ENCODE measurements around the gene XYLT1.

XYLT1 gene

DNA sequence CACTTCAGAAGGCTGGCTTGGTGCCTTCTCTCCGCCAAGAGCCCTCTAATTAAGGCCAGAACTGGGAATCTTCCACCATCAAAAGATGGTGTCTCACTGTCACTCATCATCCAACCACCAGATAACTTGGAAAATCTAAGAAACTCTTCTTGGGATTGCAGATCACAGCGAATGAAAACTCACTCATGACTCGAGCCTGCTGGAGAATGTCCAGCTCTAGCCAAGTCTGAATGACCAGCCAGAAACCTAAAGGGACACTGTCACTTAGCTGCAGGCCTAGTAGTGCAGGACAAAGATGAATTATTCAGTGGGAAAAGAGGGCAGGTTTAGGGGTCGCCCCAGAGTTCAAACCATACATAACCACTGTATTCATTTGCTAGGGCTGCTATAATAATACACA, 107.8 kb downstream of the XYLT1 start:
- Mint-ChIP-seq H3K27ac (peak overlapping the region; percentile 81), H3K4me1 (peaks cover 81% of the 10 kb centered on the region), H3K4me3 (no peak overlapping the region), H3K9me3 (peaks cover 2% of the 10 kb centered on the region), H3K36me3 (peaks cover 12% of the 10 kb centered on the region), H3K27me3 (no peaks in the 10 kb centered on the region)
- no peak for ATAC-seq

- H3K36me3 Mint-ChIP-seq: peaks cover 15% of the 10 kb centered on the region
- peaks cover under 1% of the 10 kb centered on the region for H3K9me3 Mint-ChIP-seq
- H3K4me3 Mint-ChIP-seq: no peak overlapping the region
- H3K4me1 Mint-ChIP-seq: peaks cover 79% of the 10 kb centered on the region
- H3K27me3 Mint-ChIP-seq: no peaks in the 10 kb centered on the region
- peak; percentile 56 for ATAC-seq
- H3K27ac Mint-ChIP-seq: peak overlapping the region; percentile 81
Observed at GRCh38 chr16:17362183-17362582, 108.6 kb downstream of the XYLT1 start.

DNA sequence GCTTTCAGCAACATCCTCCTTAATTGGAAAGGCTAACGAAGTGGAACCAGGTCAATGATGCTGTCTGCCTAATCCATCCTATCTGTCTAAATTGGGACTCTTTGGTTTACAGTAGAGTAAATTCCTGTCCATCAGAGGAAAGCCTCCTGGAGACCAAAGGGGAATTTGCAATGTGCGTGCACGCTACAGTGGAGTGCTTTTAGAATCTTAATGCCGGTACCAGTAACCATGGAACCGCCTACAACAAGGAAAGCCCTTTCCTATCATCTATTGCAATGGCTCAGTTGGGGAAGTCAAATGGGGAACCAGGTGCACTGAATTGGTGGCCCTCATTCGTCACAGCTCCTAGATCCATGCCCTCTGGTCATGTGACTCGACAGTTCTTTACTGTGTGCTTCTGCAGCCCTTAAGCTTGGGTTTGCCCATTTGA, 110.1 kb downstream of the XYLT1 start:
- peaks cover 17% of the 10 kb centered on the region for H3K36me3 Mint-ChIP-seq
- no peaks in the 10 kb centered on the region for H3K27me3 Mint-ChIP-seq
- peak overlapping the region; percentile 88 for H3K27ac Mint-ChIP-seq
- peaks cover 65% of the 10 kb centered on the region for H3K4me1 Mint-ChIP-seq
- ATAC-seq: peak; percentile 87
- H3K4me3 Mint-ChIP-seq: peak overlapping the region; percentile 26
- H3K9me3 Mint-ChIP-seq: no peaks in the 10 kb centered on the region

DNA sequence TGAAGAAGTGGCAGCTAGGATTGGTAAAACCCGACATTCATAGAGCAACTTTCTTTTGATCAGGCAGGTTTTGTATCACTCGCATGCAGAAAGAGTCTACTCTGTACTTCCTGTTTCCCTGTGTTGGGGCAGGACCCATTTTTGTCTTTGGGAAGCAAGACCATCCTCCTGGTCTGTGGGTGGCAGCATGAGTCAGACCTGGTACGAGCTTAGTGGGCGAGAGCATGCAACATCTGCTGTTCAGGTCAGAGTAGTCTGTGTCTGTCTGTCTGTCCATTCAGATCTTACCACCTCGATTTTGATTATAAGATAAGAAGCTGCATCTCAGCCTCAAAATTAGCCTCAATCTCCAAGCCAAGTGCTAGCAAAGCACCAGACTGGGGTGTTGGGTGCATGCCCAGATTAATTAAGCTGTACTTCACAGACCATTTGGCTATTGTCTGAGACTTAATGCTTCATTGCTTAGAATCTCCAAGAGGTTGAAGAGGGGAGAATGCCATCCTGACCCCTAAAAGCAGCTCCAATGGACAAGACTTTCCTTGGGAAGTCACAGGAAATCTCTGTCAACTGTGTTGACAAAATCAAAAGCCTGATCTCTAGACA, 110.9 kb downstream of the XYLT1 start:
- Mint-ChIP-seq H3K4me3 (no peak overlapping the region), H3K27me3 (no peaks in the 10 kb centered on the region), H3K4me1 (peaks cover 56% of the 10 kb centered on the region), H3K9me3 (no peaks in the 10 kb centered on the region), H3K27ac (peak overlapping the region; percentile 88), H3K36me3 (peaks cover 16% of the 10 kb centered on the region)
- peak; percentile 89 for ATAC-seq

DNA sequence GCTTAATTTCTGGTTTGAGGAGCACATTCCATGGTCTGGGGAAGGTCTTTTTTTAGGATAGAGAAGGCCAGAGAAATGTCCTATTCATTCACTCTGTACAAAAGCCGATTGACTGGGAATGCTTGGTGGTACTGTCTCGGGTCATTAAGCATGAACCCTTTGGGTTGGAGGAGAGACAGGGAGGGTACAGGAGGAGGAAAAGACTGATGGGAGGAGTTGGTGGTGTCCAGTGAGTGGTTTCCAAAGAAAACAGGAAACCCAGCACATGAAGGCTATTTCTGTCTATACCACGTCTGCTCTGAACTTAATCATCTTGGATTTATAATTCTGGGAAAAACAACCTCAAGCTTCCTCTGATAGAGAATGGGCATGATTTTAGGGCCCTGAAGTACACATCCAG, 111.9 kb downstream of the XYLT1 start:
- no peak for ATAC-seq
- H3K27me3 Mint-ChIP-seq: no peaks in the 10 kb centered on the region
- no peaks in the 10 kb centered on the region for H3K9me3 Mint-ChIP-seq
- peaks cover 55% of the 10 kb centered on the region for H3K4me1 Mint-ChIP-seq
- no peak overlapping the region for H3K4me3 Mint-ChIP-seq
- peak overlapping the region; percentile 88 for H3K27ac Mint-ChIP-seq
- H3K36me3 Mint-ChIP-seq: peaks cover 25% of the 10 kb centered on the region

GRCh38 chr16:17358355-17358754, 112.4 kb downstream of the XYLT1 start:
- no peak overlapping the region for H3K4me3 Mint-ChIP-seq
- H3K36me3 Mint-ChIP-seq: peaks cover 30% of the 10 kb centered on the region
- no peaks in the 10 kb centered on the region for H3K9me3 Mint-ChIP-seq
- no peaks in the 10 kb centered on the region for H3K27me3 Mint-ChIP-seq
- peaks cover 58% of the 10 kb centered on the region for H3K4me1 Mint-ChIP-seq
- H3K27ac Mint-ChIP-seq: peak overlapping the region; percentile 88
- no peak for ATAC-seq

DNA sequence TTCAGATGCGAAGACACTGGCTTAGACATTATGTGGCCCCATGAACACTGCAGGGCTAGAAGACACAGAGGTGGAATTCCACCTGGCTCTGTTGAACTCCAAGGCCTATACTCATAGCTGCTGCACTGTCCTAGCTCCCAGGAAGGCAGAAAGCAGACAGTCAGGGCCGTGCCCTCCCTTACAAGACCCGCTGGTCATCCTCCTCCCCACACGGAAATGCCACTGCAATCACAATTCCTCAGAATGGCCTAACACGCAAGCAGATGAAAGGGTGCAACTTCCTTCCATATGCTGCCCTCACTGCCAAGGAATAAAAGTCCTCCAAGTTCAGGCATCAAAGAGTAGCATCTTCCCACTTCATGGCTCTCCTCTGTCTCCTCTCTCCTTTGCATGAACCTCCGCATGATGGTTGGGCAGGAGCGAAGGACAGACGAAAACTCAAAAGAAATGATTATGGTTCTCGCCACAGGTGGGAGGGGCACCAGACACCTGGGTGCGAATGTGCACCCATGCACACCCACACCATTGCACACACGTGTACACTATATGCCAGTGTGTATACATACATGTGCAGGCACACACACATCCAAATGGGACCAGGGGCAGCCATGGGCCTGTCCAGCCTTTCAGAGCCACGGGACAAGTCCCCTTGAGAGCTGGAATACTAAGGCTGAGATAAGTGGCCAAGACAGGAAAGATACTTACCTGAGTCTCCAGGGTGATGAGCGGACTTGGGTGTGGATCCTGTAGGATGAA, 113.3 kb downstream of the XYLT1 start:
- H3K27ac Mint-ChIP-seq: no peak overlapping the region
- H3K9me3 Mint-ChIP-seq: no peaks in the 10 kb centered on the region
- no peak overlapping the region for H3K4me3 Mint-ChIP-seq
- H3K27me3 Mint-ChIP-seq: no peaks in the 10 kb centered on the region
- ATAC-seq: no peak
- H3K36me3 Mint-ChIP-seq: peaks cover 30% of the 10 kb centered on the region
- H3K4me1 Mint-ChIP-seq: peaks cover 57% of the 10 kb centered on the region

GRCh38 chr16:17356243-17356933, 114.4 kb downstream of the XYLT1 start:
- Mint-ChIP-seq H3K27ac (no peak overlapping the region), H3K9me3 (no peaks in the 10 kb centered on the region), H3K27me3 (no peaks in the 10 kb centered on the region), H3K4me3 (no peak overlapping the region), H3K36me3 (peaks cover 36% of the 10 kb centered on the region), H3K4me1 (peaks cover 59% of the 10 kb centered on the region)
- ATAC-seq: no peak

DNA sequence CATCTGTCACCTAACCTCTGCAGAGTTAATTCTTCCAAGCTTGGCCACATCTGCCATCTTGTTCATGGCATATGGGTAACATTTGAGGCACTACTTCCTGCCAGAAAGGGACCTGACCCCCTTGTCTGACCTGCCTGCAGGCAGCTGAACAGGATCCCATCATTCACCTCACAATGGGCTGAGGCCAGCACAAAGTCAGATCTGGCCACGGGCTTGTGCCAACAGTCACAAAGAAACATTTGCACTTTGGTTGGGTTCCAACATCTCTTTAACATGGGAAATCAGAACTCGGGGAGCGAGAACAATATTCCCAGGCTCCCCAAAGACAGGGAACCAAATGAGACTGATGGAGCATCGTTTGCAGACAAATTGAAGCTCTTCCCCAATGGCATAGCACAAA, 116.1 kb downstream of the XYLT1 start:
- Mint-ChIP-seq H3K27ac (no peak overlapping the region), H3K9me3 (no peaks in the 10 kb centered on the region), H3K36me3 (peaks cover 43% of the 10 kb centered on the region), H3K27me3 (no peaks in the 10 kb centered on the region), H3K4me1 (peaks cover 48% of the 10 kb centered on the region), H3K4me3 (no peak overlapping the region)
- ATAC-seq: no peak

DNA sequence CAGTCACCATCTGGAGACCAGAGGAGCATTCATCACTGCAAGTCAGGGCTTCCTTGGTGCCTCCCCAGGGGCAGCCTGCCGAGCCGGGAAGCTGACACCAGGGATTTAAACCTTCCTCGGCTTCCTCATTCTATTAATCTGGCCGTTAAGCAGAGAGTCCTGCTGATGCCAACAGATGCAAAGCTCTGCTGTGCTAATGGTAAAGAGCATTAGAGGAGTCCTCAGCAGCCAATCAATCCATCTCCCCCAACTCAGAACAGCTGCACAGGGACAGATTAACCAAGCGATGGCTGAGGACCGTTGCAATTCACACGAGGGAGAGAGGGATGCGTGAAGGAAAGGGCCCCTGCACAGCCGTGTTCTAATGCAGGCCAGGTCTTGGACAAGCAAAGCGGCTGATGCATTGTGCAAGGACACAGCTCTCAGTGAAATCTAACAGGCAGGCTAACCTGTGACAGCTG, 116.6 kb downstream of the XYLT1 start:
- peaks cover 43% of the 10 kb centered on the region for H3K36me3 Mint-ChIP-seq
- no peaks in the 10 kb centered on the region for H3K9me3 Mint-ChIP-seq
- ATAC-seq: no peak
- no peak overlapping the region for H3K4me3 Mint-ChIP-seq
- no peaks in the 10 kb centered on the region for H3K27me3 Mint-ChIP-seq
- H3K27ac Mint-ChIP-seq: no peak overlapping the region
- peaks cover 42% of the 10 kb centered on the region for H3K4me1 Mint-ChIP-seq

DNA sequence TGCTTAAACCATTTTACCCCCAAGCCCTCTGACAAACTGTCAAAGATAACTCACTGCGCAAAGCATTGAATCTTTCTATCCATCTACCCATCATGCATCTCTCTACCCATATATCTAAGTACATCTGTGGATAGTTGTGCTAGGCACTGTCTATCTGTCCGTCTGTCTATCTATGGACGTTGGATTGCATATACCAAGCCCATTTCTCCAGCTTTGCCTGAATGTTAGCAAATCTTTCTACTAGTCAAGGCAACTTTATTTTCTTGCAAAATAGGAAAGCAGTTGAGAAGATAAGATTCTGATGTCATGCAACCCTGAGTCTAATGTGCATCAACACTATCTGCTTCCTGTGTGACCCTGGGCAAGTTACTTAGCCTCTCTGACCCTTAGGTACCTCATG, 117.2 kb downstream of the XYLT1 start:
- Mint-ChIP-seq H3K27me3 (no peaks in the 10 kb centered on the region), H3K4me1 (peaks cover 41% of the 10 kb centered on the region), H3K36me3 (peaks cover 43% of the 10 kb centered on the region), H3K9me3 (no peaks in the 10 kb centered on the region), H3K27ac (no peak overlapping the region), H3K4me3 (no peak overlapping the region)
- ATAC-seq: no peak

DNA sequence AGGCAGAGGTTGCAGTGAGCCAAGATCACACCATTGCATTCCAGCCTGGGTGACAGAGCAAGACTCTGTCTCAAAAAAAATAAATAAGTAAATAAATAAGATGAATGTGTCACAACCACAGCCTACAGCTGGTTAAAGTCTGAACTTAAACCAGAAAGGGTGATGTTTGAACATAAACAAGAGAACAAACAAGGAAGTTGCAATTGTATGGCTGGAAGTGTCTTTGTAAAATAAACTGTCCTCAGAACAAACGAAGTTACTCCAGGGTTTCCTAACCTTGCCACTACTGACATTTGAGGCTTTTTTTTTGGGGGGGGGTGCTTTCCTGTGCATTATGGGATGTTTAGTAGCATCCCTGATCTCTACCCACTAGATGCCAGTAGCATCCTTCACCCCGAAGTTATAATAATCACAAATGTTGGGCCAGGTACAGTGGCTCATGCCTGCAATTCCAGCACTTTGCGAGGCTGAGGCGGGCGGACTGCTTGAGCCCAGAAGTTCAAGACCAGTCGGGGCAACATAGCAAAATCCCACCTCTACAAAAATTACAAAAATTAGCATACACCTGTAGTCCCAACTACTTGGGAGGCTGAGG, 119.2 kb downstream of the XYLT1 start:
- no peak for ATAC-seq
- Mint-ChIP-seq H3K36me3 (peaks cover 32% of the 10 kb centered on the region), H3K27me3 (no peaks in the 10 kb centered on the region), H3K4me1 (peaks cover 45% of the 10 kb centered on the region), H3K27ac (peak overlapping the region; percentile 62), H3K4me3 (no peak overlapping the region), H3K9me3 (no peaks in the 10 kb centered on the region)

DNA sequence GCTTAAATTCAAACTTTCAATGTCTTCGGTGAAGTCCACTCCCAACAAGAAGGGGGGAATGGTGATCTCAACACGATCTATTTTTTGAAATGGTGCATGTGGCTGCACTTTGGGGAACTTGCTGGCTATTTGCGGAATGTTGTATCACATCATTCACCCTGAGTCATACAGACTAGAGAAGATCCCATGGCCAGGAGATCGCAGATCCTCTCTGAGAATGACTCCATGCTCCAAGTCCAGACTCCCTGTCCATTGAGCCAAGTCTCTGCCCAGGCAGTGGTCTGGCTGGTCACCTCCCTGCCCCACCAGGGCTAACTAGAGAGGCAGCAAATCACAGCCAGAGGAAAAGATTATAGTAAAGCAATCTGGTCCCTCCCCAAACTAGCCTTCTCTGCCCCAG, 120.6 kb downstream of the XYLT1 start:
- Mint-ChIP-seq H3K36me3 (peaks cover 32% of the 10 kb centered on the region), H3K9me3 (no peaks in the 10 kb centered on the region), H3K4me3 (no peak overlapping the region), H3K4me1 (peaks cover 54% of the 10 kb centered on the region), H3K27ac (peak overlapping the region; percentile 35), H3K27me3 (no peaks in the 10 kb centered on the region)
- ATAC-seq: no peak

- no peaks in the 10 kb centered on the region for H3K9me3 Mint-ChIP-seq
- peaks cover 63% of the 10 kb centered on the region for H3K4me1 Mint-ChIP-seq
- peaks cover 18% of the 10 kb centered on the region for H3K36me3 Mint-ChIP-seq
- H3K4me3 Mint-ChIP-seq: no peak overlapping the region
- H3K27ac Mint-ChIP-seq: peak overlapping the region; percentile 49
- no peaks in the 10 kb centered on the region for H3K27me3 Mint-ChIP-seq
- ATAC-seq: no peak
Observed at GRCh38 chr16:17348826-17349225, 121.9 kb downstream of the XYLT1 start.

GRCh38 chr16:17348042-17348783, 122.5 kb downstream of the XYLT1 start:
- Mint-ChIP-seq H3K4me3 (no peak overlapping the region), H3K27me3 (no peaks in the 10 kb centered on the region), H3K36me3 (peaks cover 13% of the 10 kb centered on the region), H3K27ac (peak overlapping the region; percentile 97), H3K9me3 (no peaks in the 10 kb centered on the region), H3K4me1 (peaks cover 65% of the 10 kb centered on the region)
- no peak for ATAC-seq

Measured in stimulated activated memory B cell treated with anti-CD40 and anti-IgM and Interleukin-4, amounts not matched to agents 10 μg/mL and 1 μg/mL and 100 μg/mL, for 72 hours (primary cell).